Activated T-cell treated with anti-CD3 and anti-CD28 coated beads, Interleukin-2, amount 50 U/mL, for 72 hours (primary cell): Measurements from ENCODE around the gene SLC18A3. TPM values are rescaled to one million over a fixed set of nuclear protein-coding genes. Genes with fewer than 3 reads are reported as not detected.

ENCODE experiments used
- ATAC-seq, 2 donors: fragments of 150-1000 bp; cut with Tn5 transposase; replicated peaks in 1 of 2; 2 replicates each; pipeline ENCODE4 v1.10.0; 2021; ENCODE audit warnings: moderate library complexity in 2 of 2, mild to moderate bottlenecking in 1 of 2
- DNase-seq, 2 donors: peaks; one replicate each; pipeline ENCODE4 v3.0.0; 2021 to 2022; ENCODE audit warnings: mixed read lengths in 1 of 2
- H3K27ac Mint-ChIP-seq: one replicate; pipeline ENCODE4 v1.8.0; 2022; ENCODE audit warnings: mild to moderate bottlenecking, moderate library complexity, mixed read lengths
- H3K27me3 Mint-ChIP-seq: one replicate; pipeline ENCODE4 v1.8.0; 2022; ENCODE audit warnings: low read depth, mixed read lengths
- H3K36me3 Mint-ChIP-seq, 2 donors: one replicate each; pipeline ENCODE4 v1.8.0; 2022; ENCODE audit warnings: mixed read lengths in 2 of 2, mild to moderate bottlenecking in 1 of 2; ENCODE audit not compliant: insufficient read depth in 2 of 2
- H3K4me1 Mint-ChIP-seq: one replicate; pipeline ENCODE4 v1.8.0; 2022; ENCODE audit warnings: low read depth, mixed read lengths
- H3K4me3 Mint-ChIP-seq, 2 donors: one replicate each; pipeline ENCODE4 v1.8.0; 2022; ENCODE audit warnings: mild to moderate bottlenecking in 2 of 2, mixed read lengths in 2 of 2, moderate library complexity in 2 of 2
- H3K9me3 Mint-ChIP-seq, 2 donors: one replicate each; pipeline ENCODE4 v1.8.0; 2022; ENCODE audit warnings: mixed read lengths in 2 of 2
- total RNA-seq, 2 donors: library from RNA; stranded (reverse); gene quantifications; one replicate each; pipeline ENCODE4 v1.2.3, GENCODE V29; 2022

SLC18A3 gene
- total RNA-seq, 2 donors from 2014 or later, result not detected

- no peaks in the 10 kb centered on the region for H3K4me1 Mint-ChIP-seq
- no peak overlapping the region for H3K4me3 Mint-ChIP-seq
- no peak for DNase-seq
- H3K36me3 Mint-ChIP-seq, result no peaks in the 10 kb centered on the region
- no peak overlapping the region for H3K27ac Mint-ChIP-seq
- H3K9me3 Mint-ChIP-seq, result no peaks in the 10 kb centered on the region
- no peak for ATAC-seq
- no peaks in the 10 kb centered on the region for H3K27me3 Mint-ChIP-seq
Measured at GRCh38 chr10:49629431-49629881, 19.3 kb downstream of the SLC18A3 start.

- H3K27me3 Mint-ChIP-seq, result no peaks in the 10 kb centered on the region
- ATAC-seq (no peak), DNase-seq (no peak)
- no peaks in the 10 kb centered on the region for H3K4me1 Mint-ChIP-seq
- H3K9me3 Mint-ChIP-seq, result no peaks in the 10 kb centered on the region
- no peak overlapping the region for H3K4me3 Mint-ChIP-seq
- H3K36me3 Mint-ChIP-seq, result no peaks in the 10 kb centered on the region
- H3K27ac Mint-ChIP-seq, result no peak overlapping the region
Measured at GRCh38 chr10:49631975-49632374, 21.9 kb downstream of the SLC18A3 start.

- H3K27ac Mint-ChIP-seq, result no peak overlapping the region
- no peaks in the 10 kb centered on the region for H3K9me3 Mint-ChIP-seq
- ATAC-seq (no peak), DNase-seq (no peak)
- H3K4me1 Mint-ChIP-seq, result no peaks in the 10 kb centered on the region
- peaks cover 5% of the 10 kb centered on the region for H3K27me3 Mint-ChIP-seq
- no peaks in the 10 kb centered on the region for H3K36me3 Mint-ChIP-seq
- H3K4me3 Mint-ChIP-seq, result no peak overlapping the region
Measured at GRCh38 chr10:49632406-49633317, 22.6 kb downstream of the SLC18A3 start.

- DNase-seq (no peak), ATAC-seq (no peak)
- H3K4me3 Mint-ChIP-seq, result no peak overlapping the region
- peaks cover 10% of the 10 kb centered on the region for H3K27me3 Mint-ChIP-seq
- H3K4me1 Mint-ChIP-seq, result no peaks in the 10 kb centered on the region
- H3K9me3 Mint-ChIP-seq, result no peaks in the 10 kb centered on the region
- no peak overlapping the region for H3K27ac Mint-ChIP-seq
- H3K36me3 Mint-ChIP-seq, result no peaks in the 10 kb centered on the region
Measured at GRCh38 chr10:49633327-49634068, 23.4 kb downstream of the SLC18A3 start.

GRCh38 chr10:49634069-49634660 is 24.1 kb downstream of the SLC18A3 start:
- ATAC-seq (no peak), DNase-seq (no peak)
- Mint-ChIP-seq H3K4me1 (no peaks in the 10 kb centered on the region), H3K4me3 (no peak overlapping the region), H3K9me3 (no peaks in the 10 kb centered on the region), H3K36me3 (no peaks in the 10 kb centered on the region), H3K27me3 (peaks cover 10% of the 10 kb centered on the region), H3K27ac (no peak overlapping the region)

- Mint-ChIP-seq H3K9me3 (no peaks in the 10 kb centered on the region), H3K27ac (no peak overlapping the region), H3K36me3 (no peaks in the 10 kb centered on the region), H3K4me1 (no peaks in the 10 kb centered on the region), H3K4me3 (no peak overlapping the region), H3K27me3 (peaks cover 15% of the 10 kb centered on the region)
- no peak for DNase-seq
- ATAC-seq, result no peak
Measured at GRCh38 chr10:49642311-49642710, 32.2 kb downstream of the SLC18A3 start.

GRCh38 chr10:49643241-49644034 is 33.3 kb downstream of the SLC18A3 start:
- peaks cover 3% of the 10 kb centered on the region for H3K4me1 Mint-ChIP-seq
- H3K9me3 Mint-ChIP-seq, result no peaks in the 10 kb centered on the region
- peaks cover 6% of the 10 kb centered on the region for H3K27me3 Mint-ChIP-seq
- no peaks in the 10 kb centered on the region for H3K36me3 Mint-ChIP-seq
- no peak for DNase-seq
- no peak for ATAC-seq
- H3K4me3 Mint-ChIP-seq, result no peak overlapping the region
- no peak overlapping the region for H3K27ac Mint-ChIP-seq

GRCh38 chr10:49644035-49644646 is 34.0 kb downstream of the SLC18A3 start:
- no peak for DNase-seq
- Mint-ChIP-seq H3K4me3 (no peak overlapping the region), H3K27me3 (peaks cover 6% of the 10 kb centered on the region), H3K4me1 (peaks cover 8% of the 10 kb centered on the region), H3K9me3 (no peaks in the 10 kb centered on the region), H3K36me3 (no peaks in the 10 kb centered on the region), H3K27ac (no peak overlapping the region)
- no peak for ATAC-seq

GRCh38 chr10:49645417-49645816 is 35.3 kb downstream of the SLC18A3 start:
- no peaks in the 10 kb centered on the region for H3K9me3 Mint-ChIP-seq
- peaks cover 21% of the 10 kb centered on the region for H3K4me1 Mint-ChIP-seq
- H3K27me3 Mint-ChIP-seq, result peaks cover 6% of the 10 kb centered on the region
- H3K36me3 Mint-ChIP-seq, result no peaks in the 10 kb centered on the region
- ATAC-seq (no peak), DNase-seq (no peak)
- H3K4me3 Mint-ChIP-seq, result no peak overlapping the region
- H3K27ac Mint-ChIP-seq, result no peak overlapping the region

GRCh38 chr10:49645871-49646870 is 36.1 kb downstream of the SLC18A3 start:
- peaks cover 3% of the 10 kb centered on the region for H3K27me3 Mint-ChIP-seq
- no peaks in the 10 kb centered on the region for H3K36me3 Mint-ChIP-seq
- H3K4me1 Mint-ChIP-seq, result peaks cover 21% of the 10 kb centered on the region
- ATAC-seq, result no peak
- no peak for DNase-seq
- H3K4me3 Mint-ChIP-seq, result no peak overlapping the region
- no peaks in the 10 kb centered on the region for H3K9me3 Mint-ChIP-seq
- no peak overlapping the region for H3K27ac Mint-ChIP-seq

GRCh38 chr10:49647554-49647953 is 37.4 kb downstream of the SLC18A3 start:
- no peaks in the 10 kb centered on the region for H3K36me3 Mint-ChIP-seq
- H3K9me3 Mint-ChIP-seq, result no peaks in the 10 kb centered on the region
- H3K4me1 Mint-ChIP-seq, result peaks cover 21% of the 10 kb centered on the region
- no peaks in the 10 kb centered on the region for H3K27me3 Mint-ChIP-seq
- H3K4me3 Mint-ChIP-seq, result no peak overlapping the region
- ATAC-seq (no peak), DNase-seq (no peak)
- no peak overlapping the region for H3K27ac Mint-ChIP-seq
